Breast epithelium (tissue), 3 donors: ENCODE data around the gene PICALM.

Source experiments
- POLR2A ChIP-seq: fragments of 450-650 bp; IDR thresholded peaks from one replicate; pipeline ENCODE4 v1.6.1; 2016; ENCODE audit warnings: antibody characterized with exemption, mild to moderate bottlenecking, moderate library complexity
- TF ChIP-seq, protein P1 (sequence below), 3 donors: fragments of 450-650 bp; IDR thresholded peaks; one replicate each; pipeline ENCODE4 v1.5.1; 2016 to 2017; ENCODE audit warnings: antibody characterized with exemption in 3 of 3, mild to moderate bottlenecking in 3 of 3, moderate library complexity in 3 of 3

DNA sequence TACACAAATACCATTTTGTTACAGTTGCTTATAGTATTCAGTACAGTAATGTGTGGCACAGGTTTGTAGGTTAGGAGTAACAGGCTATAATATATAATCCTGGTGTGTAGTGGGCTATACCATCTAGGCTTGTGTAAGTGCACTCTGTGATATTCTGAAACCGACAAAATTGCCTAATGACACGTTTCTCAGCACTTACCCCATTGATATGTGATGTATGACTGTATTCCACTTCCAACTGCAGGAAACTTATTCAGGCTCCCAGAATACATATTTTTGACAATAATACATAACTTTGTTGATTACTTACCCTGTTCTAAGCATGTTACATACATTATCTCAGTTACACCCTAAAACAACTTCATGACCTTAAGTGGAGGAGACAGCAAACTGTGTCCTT lies 5.1 kb upstream of the PICALM start:
- TF ChIP-seq POLR2A, result no peak
- TF ChIP-seq, protein P1, sequence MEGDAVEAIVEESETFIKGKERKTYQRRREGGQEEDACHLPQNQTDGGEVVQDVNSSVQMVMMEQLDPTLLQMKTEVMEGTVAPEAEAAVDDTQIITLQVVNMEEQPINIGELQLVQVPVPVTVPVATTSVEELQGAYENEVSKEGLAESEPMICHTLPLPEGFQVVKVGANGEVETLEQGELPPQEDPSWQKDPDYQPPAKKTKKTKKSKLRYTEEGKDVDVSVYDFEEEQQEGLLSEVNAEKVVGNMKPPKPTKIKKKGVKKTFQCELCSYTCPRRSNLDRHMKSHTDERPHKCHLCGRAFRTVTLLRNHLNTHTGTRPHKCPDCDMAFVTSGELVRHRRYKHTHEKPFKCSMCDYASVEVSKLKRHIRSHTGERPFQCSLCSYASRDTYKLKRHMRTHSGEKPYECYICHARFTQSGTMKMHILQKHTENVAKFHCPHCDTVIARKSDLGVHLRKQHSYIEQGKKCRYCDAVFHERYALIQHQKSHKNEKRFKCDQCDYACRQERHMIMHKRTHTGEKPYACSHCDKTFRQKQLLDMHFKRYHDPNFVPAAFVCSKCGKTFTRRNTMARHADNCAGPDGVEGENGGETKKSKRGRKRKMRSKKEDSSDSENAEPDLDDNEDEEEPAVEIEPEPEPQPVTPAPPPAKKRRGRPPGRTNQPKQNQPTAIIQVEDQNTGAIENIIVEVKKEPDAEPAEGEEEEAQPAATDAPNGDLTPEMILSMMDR (IDR thresholded peaks at IDR 0.05), result no peak
